ENCODE measurements around the gene CD8B2. TPM values are rescaled to one million over a fixed set of nuclear protein-coding genes. Genes with fewer than 3 reads are reported as not detected.
"Not testable (repeated sequence)": the region's sequence is repeated elsewhere in the genome, so short reads cannot be mapped to it uniquely, and the experiment has no call there.

Gene CD8B2
- polyA plus RNA-seq, 6 donors from 2014 or later, result not detected

DNA sequence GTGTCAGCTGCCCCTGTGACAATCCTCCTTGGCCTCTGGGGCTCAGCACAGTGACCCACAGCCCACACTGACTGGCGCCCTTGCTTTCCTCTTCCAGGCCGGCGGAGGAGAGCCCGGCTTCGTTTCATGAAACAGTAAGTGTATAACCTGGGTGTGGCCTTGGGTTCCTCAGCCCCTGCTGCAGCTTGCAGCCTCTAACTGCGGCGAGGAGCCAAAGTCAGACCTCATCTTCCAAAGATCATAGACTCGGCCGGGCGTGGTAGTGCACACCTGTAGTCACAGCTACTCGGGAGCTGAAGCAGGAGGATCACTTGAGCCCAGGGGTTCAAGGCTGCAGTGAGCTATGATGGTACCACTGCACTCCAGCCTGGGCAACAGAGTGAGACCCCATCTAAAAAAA is 17.0 kb downstream of the CD8B2 start:
- not testable (repeated sequence) for H3K36me3 Mint-ChIP-seq; ATAC-seq (ENCODE audit: low read depth in 2 of 2); DNase-seq; H3K4me1 Mint-ChIP-seq; H3K9me3 Mint-ChIP-seq; H3K27ac Mint-ChIP-seq; H3K27me3 Mint-ChIP-seq
- H3K4me3 Mint-ChIP-seq, result peak overlapping the region in 1 of 8 donors; percentile 54

- not testable (repeated sequence) for DNase-seq; H3K27me3 Mint-ChIP-seq; H3K27ac Mint-ChIP-seq; H3K4me3 Mint-ChIP-seq; H3K4me1 Mint-ChIP-seq; H3K36me3 Mint-ChIP-seq; H3K9me3 Mint-ChIP-seq; ATAC-seq (ENCODE audit: low read depth in 2 of 2)
These were observed 17.6 kb downstream of the CD8B2 start for GRCh38 chr2:106504787-106505186.

- not testable (repeated sequence) for H3K36me3 Mint-ChIP-seq; H3K27ac Mint-ChIP-seq; H3K4me3 Mint-ChIP-seq; H3K27me3 Mint-ChIP-seq; H3K4me1 Mint-ChIP-seq; DNase-seq; ATAC-seq (ENCODE audit: low read depth in 2 of 2); H3K9me3 Mint-ChIP-seq
These were observed 19.0 kb downstream of the CD8B2 start for GRCh38 chr2:106506002-106506687.

- H3K36me3 Mint-ChIP-seq; H3K27me3 Mint-ChIP-seq; H3K4me3 Mint-ChIP-seq; ATAC-seq (ENCODE audit: low read depth in 2 of 2); H3K27ac Mint-ChIP-seq; DNase-seq; H3K9me3 Mint-ChIP-seq; H3K4me1 Mint-ChIP-seq: not testable (repeated sequence)
These were observed 21.7 kb downstream of the CD8B2 start for GRCh38 chr2:106508660-106509373.

DNA sequence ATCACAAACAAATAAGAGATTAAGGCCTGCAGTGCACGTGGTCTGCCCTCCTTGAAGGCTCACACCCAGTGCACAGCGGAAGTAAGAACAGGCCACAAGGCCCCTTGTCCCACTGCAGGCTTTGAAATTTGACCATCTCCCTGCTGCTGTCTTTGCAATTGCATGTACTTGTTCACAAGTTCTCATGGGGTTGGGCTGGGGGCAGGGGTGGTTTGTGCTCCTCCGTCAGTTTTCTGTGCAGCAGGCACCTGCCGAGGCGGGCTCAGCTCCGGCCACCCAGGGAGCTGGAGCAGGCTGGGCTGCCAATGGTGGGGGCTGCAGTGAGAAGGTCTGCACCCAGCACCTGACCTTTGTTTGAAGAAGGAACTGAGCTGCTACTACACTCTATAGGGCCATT is 22.2 kb downstream of the CD8B2 start:
- H3K27me3 Mint-ChIP-seq; DNase-seq; H3K27ac Mint-ChIP-seq; H3K4me3 Mint-ChIP-seq; H3K36me3 Mint-ChIP-seq; H3K4me1 Mint-ChIP-seq; H3K9me3 Mint-ChIP-seq; ATAC-seq (ENCODE audit: low read depth in 2 of 2): not testable (repeated sequence)

- ATAC-seq (ENCODE audit: low read depth in 2 of 2); H3K27ac Mint-ChIP-seq; H3K4me3 Mint-ChIP-seq: not testable (repeated sequence)
These were observed 23.6 kb downstream of the CD8B2 start for GRCh38 chr2:106510791-106511190.

DNA sequence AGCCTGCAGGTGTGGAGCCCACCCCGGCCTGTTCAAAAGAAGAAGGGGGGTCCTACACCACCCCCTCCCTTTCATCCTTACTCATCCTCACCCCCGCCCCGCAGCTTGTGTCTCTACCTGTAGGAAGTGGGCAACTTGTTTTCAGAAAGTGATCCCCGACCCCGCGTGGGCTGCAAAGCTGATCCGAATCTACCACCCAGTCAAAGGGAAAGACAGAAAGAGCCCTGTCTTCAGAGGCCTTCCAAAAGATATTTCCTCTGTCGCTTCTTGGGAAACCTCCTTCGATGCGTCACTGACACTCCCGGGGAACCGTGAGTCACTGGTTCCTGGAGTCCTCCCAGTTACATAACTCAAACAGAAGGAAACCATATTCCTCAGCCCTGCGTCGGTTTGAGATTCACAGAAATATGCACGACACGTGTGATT is 24.3 kb downstream of the CD8B2 start:
- H3K27ac Mint-ChIP-seq, result not testable (repeated sequence)

More at GRCh38 chr2:106510791-106511190, 23.6 kb downstream of the CD8B2 start:
- not testable (repeated sequence) for H3K27me3 Mint-ChIP-seq, DNase-seq, H3K9me3 Mint-ChIP-seq, H3K4me1 Mint-ChIP-seq, H3K36me3 Mint-ChIP-seq

DNA sequence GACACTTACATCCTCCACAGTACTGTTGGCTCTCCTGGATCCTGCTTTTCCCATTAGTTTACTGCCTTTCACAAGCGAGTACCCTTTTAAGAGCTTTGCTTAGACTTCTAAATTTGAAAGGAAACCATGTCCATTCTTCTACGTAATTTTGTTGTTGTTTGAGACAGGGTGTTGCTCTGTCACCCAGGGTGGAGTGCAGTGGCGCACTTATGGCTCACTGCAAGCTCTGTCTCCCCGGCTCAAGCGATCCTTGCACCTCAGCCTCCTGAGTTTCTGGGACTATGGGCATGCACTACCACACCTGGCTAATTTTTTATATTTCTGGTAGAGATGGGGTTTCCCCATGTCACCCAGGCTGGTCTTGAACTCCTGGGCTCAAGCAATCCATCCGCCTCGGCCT is 24.8 kb downstream of the CD8B2 start:
- not testable (repeated sequence) for H3K27ac Mint-ChIP-seq; H3K9me3 Mint-ChIP-seq; DNase-seq; H3K4me1 Mint-ChIP-seq; H3K36me3 Mint-ChIP-seq; H3K27me3 Mint-ChIP-seq; ATAC-seq (ENCODE audit: low read depth in 2 of 2)
- H3K4me3 Mint-ChIP-seq, result peak overlapping the region in 1 of 8 donors; percentile 32

More for the DNA sequence above, 24.3 kb downstream of the CD8B2 start:
- H3K27me3 Mint-ChIP-seq; H3K4me1 Mint-ChIP-seq; H3K36me3 Mint-ChIP-seq; ATAC-seq (ENCODE audit: low read depth in 2 of 2); H3K4me3 Mint-ChIP-seq; DNase-seq; H3K9me3 Mint-ChIP-seq: not testable (repeated sequence)

GRCh38 chr2:106513391-106513790 is 26.2 kb downstream of the CD8B2 start:
- not testable (repeated sequence) for H3K27ac Mint-ChIP-seq; DNase-seq; H3K4me1 Mint-ChIP-seq; ATAC-seq (ENCODE audit: low read depth in 2 of 2); H3K9me3 Mint-ChIP-seq; H3K27me3 Mint-ChIP-seq; H3K36me3 Mint-ChIP-seq; H3K4me3 Mint-ChIP-seq

- H3K27me3 Mint-ChIP-seq; H3K36me3 Mint-ChIP-seq; H3K4me1 Mint-ChIP-seq; ATAC-seq (ENCODE audit: low read depth in 2 of 2); H3K27ac Mint-ChIP-seq; H3K9me3 Mint-ChIP-seq; DNase-seq: not testable (repeated sequence)
- peak overlapping the region in 1 of 8 donors; percentile 15 for H3K4me3 Mint-ChIP-seq
These were observed 27.7 kb downstream of the CD8B2 start for GRCh38 chr2:106514827-106515226.

DNA sequence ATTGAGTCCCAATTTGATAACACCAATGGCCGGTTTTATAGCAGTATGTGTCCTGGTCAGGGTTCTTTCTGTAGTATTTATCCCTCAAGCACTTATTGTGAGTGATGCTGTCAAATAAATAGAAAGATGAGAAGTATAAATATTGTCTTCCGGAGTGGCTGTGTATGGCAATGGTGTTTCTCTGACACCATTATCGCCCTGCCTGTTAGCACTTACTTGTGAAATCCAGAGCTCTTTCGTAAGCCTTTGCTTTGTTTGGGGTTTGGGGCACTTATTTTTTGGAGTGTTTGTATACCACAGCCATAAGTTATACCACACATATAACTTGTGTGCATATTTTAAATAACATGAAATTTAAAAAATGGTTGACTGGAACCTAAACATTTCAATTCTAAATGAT is 29.3 kb downstream of the CD8B2 start:
- Mint-ChIP-seq H3K4me1 (no peaks in the 10 kb centered on the region), H3K27me3 (peaks cover 0 to 5% (median 5%) of the 10 kb centered on the region in 3 donors), H3K4me3 (no peak overlapping the region), H3K36me3 (no peaks in the 10 kb centered on the region), H3K9me3 (peaks cover 0 to 2% (median 0%) of the 10 kb centered on the region in 7 donors), H3K27ac (no peak overlapping the region)
- DNase-seq (no peak), ATAC-seq (ENCODE audit: low read depth in 2 of 2) (no peak)

- Mint-ChIP-seq H3K27ac (no peak overlapping the region), H3K27me3 (peaks cover 0 to 5% (median 5%) of the 10 kb centered on the region in 3 donors), H3K36me3 (no peaks in the 10 kb centered on the region), H3K4me3 (no peak overlapping the region), H3K9me3 (peaks cover 0 to 2% (median 0%) of the 10 kb centered on the region in 7 donors), H3K4me1 (no peaks in the 10 kb centered on the region)
- no peak for ATAC-seq (ENCODE audit: low read depth in 2 of 2)
- DNase-seq, result no peak
These were observed 29.7 kb downstream of the CD8B2 start for GRCh38 chr2:106516864-106517263.

DNA sequence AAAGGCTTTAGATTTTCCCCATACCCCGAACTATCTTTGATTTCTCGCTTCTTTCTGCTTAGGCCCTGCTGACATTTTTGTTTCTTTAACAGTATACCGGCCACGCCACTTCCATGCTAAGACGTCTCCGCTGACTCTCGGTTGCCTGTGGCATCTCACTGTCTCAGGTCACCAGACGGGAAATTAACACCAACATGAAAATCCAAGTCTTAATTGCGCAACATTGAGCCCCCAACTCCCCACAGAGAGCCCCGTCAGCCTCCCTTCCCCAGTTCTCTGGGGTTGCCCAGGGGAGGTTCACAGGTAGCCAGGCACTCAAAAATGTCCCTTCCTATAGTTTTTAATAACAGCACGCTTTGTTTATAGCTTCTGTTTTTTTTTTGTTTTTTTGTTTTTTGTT is 30.2 kb downstream of the CD8B2 start:
- peaks cover 0 to 2% (median 0%) of the 10 kb centered on the region in 7 donors for H3K9me3 Mint-ChIP-seq
- DNase-seq, result no peak
- no peak overlapping the region for H3K27ac Mint-ChIP-seq
- no peaks in the 10 kb centered on the region for H3K36me3 Mint-ChIP-seq
- no peak overlapping the region for H3K4me3 Mint-ChIP-seq
- no peak for ATAC-seq (ENCODE audit: low read depth in 2 of 2)
- H3K27me3 Mint-ChIP-seq, result peaks cover 0 to 5% (median 5%) of the 10 kb centered on the region in 3 donors
- no peaks in the 10 kb centered on the region for H3K4me1 Mint-ChIP-seq

DNA sequence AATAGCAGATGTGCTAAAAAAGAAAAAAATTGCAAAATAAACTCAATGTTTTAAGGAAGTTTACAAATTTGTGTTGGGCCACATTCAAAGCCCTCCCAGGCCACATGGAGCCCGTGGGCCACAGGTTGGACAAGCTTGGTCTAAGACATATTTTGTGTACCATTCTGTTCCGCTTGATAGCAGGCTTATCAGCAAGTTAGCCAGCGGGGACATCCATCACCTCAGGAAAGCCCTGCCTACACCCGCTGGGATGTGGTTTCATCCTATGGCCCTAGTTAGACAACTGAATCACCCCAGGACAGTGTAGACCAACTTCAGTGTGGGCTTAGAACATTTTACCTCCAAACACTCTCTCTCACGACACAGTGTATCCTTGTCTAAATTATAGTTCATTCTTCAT is 32.6 kb downstream of the CD8B2 start:
- ATAC-seq (ENCODE audit: low read depth in 2 of 2), result no peak
- no peaks in the 10 kb centered on the region for H3K4me1 Mint-ChIP-seq
- no peak overlapping the region for H3K27ac Mint-ChIP-seq
- no peak overlapping the region for H3K4me3 Mint-ChIP-seq
- H3K36me3 Mint-ChIP-seq, result peaks cover 0 to 8% of the 10 kb centered on the region in 2 donors
- no peak for DNase-seq
- H3K9me3 Mint-ChIP-seq, result peaks cover 2 to 15% (median 7%) of the 10 kb centered on the region in 7 donors
- H3K27me3 Mint-ChIP-seq, result peaks cover 0 to 5% (median 5%) of the 10 kb centered on the region in 3 donors
